WTC11 (cell line): ENCODE results near the gene PGM2L1. TPM values are rescaled to one million over a fixed set of nuclear protein-coding genes. Genes with fewer than 3 reads are reported as not detected.

ENCODE experiments used
- ATAC-seq: fragments of 200-7000 bp; cut with Tn5 transposase; 2 replicates; pipeline ENCODE4 v1.10.0; 2021; ENCODE audit warnings: mild to moderate bottlenecking, moderate library complexity
- CTCF ChIA-PET: fragments of 300-600 bp; sonication (Branson Sonifier 250); formaldehyde crosslinking; loops from one replicate; lab custom pipeline; 2021; ENCODE audit warnings: antibody characterized with exemption; lab: Charles Lee
- POLR2A ChIA-PET: fragments of 350-600 bp; sonication (Branson Sonifier 250); formaldehyde crosslinking; loops from one replicate; lab custom pipeline; 2021; ENCODE audit warnings: antibody characterized with exemption; lab: Charles Lee
- DNase-seq: peaks from one replicate; pipeline ENCODE4 v3.0.0; 2021; ENCODE audit warnings: low spot score
- H3K27ac Mint-ChIP-seq: 2 replicates; pipeline ENCODE4 v1.8.0; 2021; ENCODE audit warnings: mixed read lengths
- H3K27me3 Mint-ChIP-seq: 2 replicates; pipeline ENCODE4 v1.8.0; 2021; ENCODE audit warnings: low read depth, mild to moderate bottlenecking, moderate library complexity, mixed read lengths
- H3K36me3 Mint-ChIP-seq: 2 replicates; pipeline ENCODE4 v1.8.0; 2021; ENCODE audit warnings: mixed read lengths
- H3K4me1 Mint-ChIP-seq: 2 replicates; pipeline ENCODE4 v1.8.0; 2022; ENCODE audit warnings: mixed read lengths
- H3K4me3 Mint-ChIP-seq: 2 replicates; pipeline ENCODE4 v1.8.0; 2021; ENCODE audit warnings: mild to moderate bottlenecking, moderate library complexity, mixed read lengths
- H3K9me3 Mint-ChIP-seq: 2 replicates; pipeline ENCODE4 v1.8.0; 2021; ENCODE audit warnings: mixed read lengths
- CREM ChIP-seq: sonication (generic); formaldehyde crosslinking; IDR thresholded peaks from 2 replicates; pipeline ENCODE4 v1.8.1; 2022; ENCODE audit warnings: mild to moderate bottlenecking, missing genetic modification reagents, moderate library complexity
- CTCF ChIP-seq: fragments of 200-600 bp; IDR thresholded peaks from 2 replicates; pipeline ENCODE4 v1.8.0; 2022; ENCODE audit warnings: antibody characterized with exemption
- ESRRA ChIP-seq: sonication (generic); formaldehyde crosslinking; IDR thresholded peaks from 2 replicates; pipeline ENCODE4 v1.8.1; 2022; ENCODE audit warnings: mild to moderate bottlenecking, missing genetic modification reagents, borderline replicate concordance
- GABPB1 ChIP-seq: sonication (generic); formaldehyde crosslinking; IDR thresholded peaks from 2 replicates; pipeline ENCODE4 v1.8.1; 2023; ENCODE audit warnings: mild to moderate bottlenecking, missing genetic modification reagents
- GRHL2 ChIP-seq: fragments of 250-450 bp; sonication (Bioruptor Pico); IDR thresholded peaks from 2 replicates; pipeline ENCODE4 v1.8.0; 2022; ENCODE audit warnings: mild to moderate bottlenecking, moderate library complexity; ENCODE audit not compliant: insufficient replicate concordance, severe bottlenecking
- HMGA2 ChIP-seq: fragments of 250-450 bp; sonication (Bioruptor Pico); IDR thresholded peaks from 2 replicates; pipeline ENCODE4 v1.4.0; 2021; ENCODE audit warnings: mild to moderate bottlenecking, moderate library complexity
- HMGXB4 ChIP-seq: sonication (generic); formaldehyde crosslinking; IDR thresholded peaks from 2 replicates; pipeline ENCODE4 v1.8.1; 2023; ENCODE audit warnings: mild to moderate bottlenecking, moderate library complexity, missing genetic modification reagents
- IRF2 ChIP-seq: sonication (generic); formaldehyde crosslinking; IDR thresholded peaks from 2 replicates; pipeline ENCODE4 v1.8.0; 2022; ENCODE audit warnings: low read depth, missing genetic modification reagents, borderline replicate concordance
- JUN ChIP-seq: sonication (generic); formaldehyde crosslinking; IDR thresholded peaks from 2 replicates; pipeline ENCODE4 v1.8.0; 2023; ENCODE audit warnings: mild to moderate bottlenecking, missing genetic modification reagents
- MAX ChIP-seq: sonication (generic); formaldehyde crosslinking; IDR thresholded peaks from 2 replicates; pipeline ENCODE4 v1.8.0; 2022; ENCODE audit warnings: mild to moderate bottlenecking, missing genetic modification reagents
- MLX ChIP-seq: sonication (generic); formaldehyde crosslinking; IDR thresholded peaks from 2 replicates; pipeline ENCODE4 v1.8.1; 2023; ENCODE audit warnings: mild to moderate bottlenecking, missing genetic modification reagents, moderate library complexity
- NFATC4 ChIP-seq: fragments of 250-450 bp; sonication (Bioruptor Pico); IDR thresholded peaks from 2 replicates; pipeline ENCODE4 v1.9.0; 2021; ENCODE audit warnings: mild to moderate bottlenecking
- NR3C1 ChIP-seq: sonication (generic); formaldehyde crosslinking; conservative IDR thresholded peaks from 2 replicates; pipeline ENCODE4 v1.8.1; 2023; ENCODE audit warnings: low read depth, mild to moderate bottlenecking, missing genetic modification reagents
- OVOL2 ChIP-seq: fragments of 250-450 bp; sonication (Bioruptor Pico); IDR thresholded peaks from 2 replicates; pipeline ENCODE4 v1.9.0; 2021; ENCODE audit warnings: mild to moderate bottlenecking, borderline replicate concordance
- PRRX2 ChIP-seq: fragments of 250-450 bp; sonication (Bioruptor Pico); IDR thresholded peaks from 2 replicates; pipeline ENCODE4 v1.8.0; 2021; ENCODE audit warnings: mild to moderate bottlenecking
- SMAD4 ChIP-seq: sonication (generic); formaldehyde crosslinking; IDR thresholded peaks from 2 replicates; pipeline ENCODE4 v1.8.0; 2022; ENCODE audit warnings: mild to moderate bottlenecking, missing genetic modification reagents
- ZMAT4 ChIP-seq: fragments of 250-450 bp; sonication (Bioruptor Pico); IDR thresholded peaks from 2 replicates; pipeline ENCODE4 v1.9.0; 2021; ENCODE audit warnings: mild to moderate bottlenecking
- ZNF138 ChIP-seq: sonication (generic); formaldehyde crosslinking; conservative IDR thresholded peaks from 2 replicates; pipeline ENCODE4 v1.8.1; 2022; ENCODE audit warnings: mild to moderate bottlenecking, moderate library complexity, missing genetic modification reagents
- ZSCAN18 ChIP-seq: fragments of 250-450 bp; sonication (Bioruptor Pico); IDR thresholded peaks from 2 replicates; pipeline ENCODE4 v2.1.2; 2022; ENCODE audit warnings: mild to moderate bottlenecking, moderate library complexity
- total RNA-seq: library from RNA; stranded (reverse); gene quantifications from 3 replicates; pipeline ENCODE4 v1.2.3, GENCODE V29; 2021

PGM2L1 gene
- total RNA-seq, 1 experiment from 2014 or later = 34.1 TPM

GRCh38 chr11:74427384-74427886 is 29.2 kb upstream of the PGM2L1 start:
- no peak for DNase-seq
- POLR2A ChIA-PET = no interaction called here
- TF ChIP-seq NR3C1 (CRISPR knock-in tag) (no peak), HMGXB4 (CRISPR knock-in tag) (no peak), MLX (CRISPR knock-in tag) (no peak), PRRX2 (CRISPR knock-in tag) (no peak), CREM (CRISPR knock-in tag) (no peak)
- TF ChIP-seq, all 79 proteins: peak for 0
- CTCF ChIA-PET = interaction anchor here (1.2 to 1.5 kb wide), 2 partner anchors 22 to 172 kb away, joined by 3 to 8 read pairs; no protein-coding TSS in a partner anchor
- ATAC-seq = no peak
- H3K4me1 Mint-ChIP-seq = no peaks in the 10 kb centered on the region
- no peaks in the 10 kb centered on the region for H3K36me3 Mint-ChIP-seq
- no peak overlapping the region for H3K27ac Mint-ChIP-seq
- H3K9me3 Mint-ChIP-seq = peaks cover 12% of the 10 kb centered on the region; the same call in 1 of the 2 replicates
- H3K27me3 Mint-ChIP-seq = no peaks in the 10 kb centered on the region
- H3K4me3 Mint-ChIP-seq = no peak overlapping the region

- ATAC-seq = no peak
- no peak for DNase-seq
- Mint-ChIP-seq H3K27ac (no peak overlapping the region), H3K36me3 (no peaks in the 10 kb centered on the region), H3K27me3 (no peaks in the 10 kb centered on the region), H3K4me3 (no peak overlapping the region), H3K9me3 (peaks cover 12% of the 10 kb centered on the region; the same call in 1 of the 2 replicates), H3K4me1 (no peaks in the 10 kb centered on the region)
- TF ChIP-seq NFATC4 (no peak), IRF2 (CRISPR knock-in tag) (no peak), CTCF (no peak), MAX (CRISPR knock-in tag) (no peak), HMGA2 (CRISPR knock-in tag) (no peak), OVOL2 (CRISPR knock-in tag) (no peak), GABPB1 (no peak), SMAD4 (CRISPR knock-in tag) (no peak), JUN (CRISPR knock-in tag) (no peak), ESRRA (CRISPR knock-in tag) (no peak), GRHL2 (CRISPR knock-in tag) (no peak), ZSCAN18 (CRISPR knock-in tag) (no peak), ZMAT4 (no peak), ZNF138 (CRISPR knock-in tag) (no peak)
- POLR2A ChIA-PET = no interaction called here
- CTCF ChIA-PET = no interaction called here
Observed at GRCh38 chr11:74425100-74425499, 26.9 kb upstream of the PGM2L1 start.
